CD4-positive, alpha-beta T cell treated with Interleukin-12 subunit alpha and Interleukin-12 subunit beta, for 1 hour (primary cell): ENCODE results near the gene RWDD4.
A peak's percentile ranks its signal among the peaks of the same experiment; 100 is the strongest.
"Not testable (repeated sequence)": the region's sequence is repeated elsewhere in the genome, so short reads cannot be mapped to it uniquely, and the experiment has no call there.

ENCODE experiments used
- DNase-seq: peaks from one replicate; pipeline ENCODE4 v3.0.0-alpha.2; 2020

RWDD4 gene

DNA sequence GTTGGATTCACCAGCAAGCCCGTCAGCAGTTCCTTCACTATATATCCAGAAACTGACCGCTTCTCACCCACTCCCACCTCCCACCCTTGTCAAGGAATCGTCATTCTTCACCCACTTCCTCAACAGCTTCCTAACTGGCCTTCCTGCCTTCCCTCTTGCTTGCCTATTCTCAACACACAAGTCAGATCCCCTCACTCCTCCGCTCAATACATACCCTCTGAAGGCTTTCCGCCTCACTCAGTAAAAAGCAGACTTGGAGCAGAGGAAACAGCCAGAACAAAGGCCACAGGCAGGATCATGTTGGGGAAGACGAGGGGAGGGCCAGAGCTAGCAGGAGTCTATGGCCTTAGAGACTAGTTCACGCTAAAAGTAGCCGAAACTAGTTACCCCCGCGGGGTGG lies 23.7 kb downstream of the RWDD4 start:
- no peak for DNase-seq

- DNase-seq, result no peak
These were observed 25.2 kb downstream of the RWDD4 start for GRCh38 chr4:183633476-183634400.

- no peak for DNase-seq
These were observed 26.3 kb downstream of the RWDD4 start for GRCh38 chr4:183632689-183633088.

DNA sequence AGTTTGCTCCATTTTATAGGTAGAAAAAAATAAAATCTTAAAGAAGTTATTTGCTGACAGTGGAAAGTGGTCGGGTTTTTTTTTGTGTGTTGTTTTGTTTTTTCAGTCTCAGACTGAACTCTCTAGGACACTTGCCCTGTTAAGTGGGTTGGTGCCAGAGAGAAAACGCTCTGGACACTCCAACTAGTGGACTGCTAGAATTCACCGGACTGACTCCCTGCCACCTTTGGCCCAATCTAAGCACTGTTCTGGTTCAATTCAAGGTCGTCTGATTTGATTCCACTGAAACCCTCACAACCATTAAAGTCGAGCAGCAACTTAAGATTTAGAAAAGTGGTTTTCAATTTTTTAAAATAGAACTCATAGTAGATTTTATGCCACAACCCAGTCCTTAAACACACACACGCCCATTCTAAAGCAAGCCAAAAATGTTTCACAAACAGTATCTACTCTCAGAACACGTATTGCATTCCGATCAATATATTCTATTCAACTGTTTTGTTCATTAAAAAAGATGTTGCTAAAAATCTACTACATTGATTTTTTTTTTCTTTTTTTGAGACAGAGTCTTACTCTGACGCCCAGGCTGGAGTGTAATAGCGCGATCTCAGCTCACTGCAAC lies 27.3 kb downstream of the RWDD4 start:
- DNase-seq, result no peak

DNA sequence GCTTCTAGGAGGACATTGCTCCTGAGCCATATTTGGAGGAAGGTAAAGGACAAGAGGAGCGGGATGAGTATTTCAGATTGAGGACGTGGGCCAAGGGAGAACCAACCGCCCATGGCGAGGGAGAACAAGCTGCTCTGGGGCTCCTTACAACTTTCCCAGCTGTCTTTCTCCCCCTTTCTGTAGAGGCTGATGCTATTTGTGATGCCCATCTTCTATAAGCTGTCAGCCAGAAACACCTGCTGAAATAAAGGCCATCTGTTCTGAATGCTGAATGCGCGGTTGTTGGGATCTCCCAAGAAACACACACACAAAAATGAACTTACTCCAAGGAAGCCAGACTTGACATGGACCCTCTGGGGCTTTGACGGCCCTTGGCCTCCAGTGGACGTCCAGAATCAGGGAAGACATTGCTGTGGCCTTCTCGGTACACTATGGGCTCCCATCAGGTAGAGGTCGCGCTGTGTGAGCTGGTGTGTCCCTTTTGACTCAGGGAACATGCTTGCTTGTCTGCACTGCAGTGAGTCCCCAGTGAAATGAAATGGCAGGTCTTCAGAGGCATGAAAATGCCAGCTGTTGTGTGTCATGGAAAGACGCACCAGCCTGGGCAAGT lies 30.9 kb downstream of the RWDD4 start:
- DNase-seq, result no peak

DNA sequence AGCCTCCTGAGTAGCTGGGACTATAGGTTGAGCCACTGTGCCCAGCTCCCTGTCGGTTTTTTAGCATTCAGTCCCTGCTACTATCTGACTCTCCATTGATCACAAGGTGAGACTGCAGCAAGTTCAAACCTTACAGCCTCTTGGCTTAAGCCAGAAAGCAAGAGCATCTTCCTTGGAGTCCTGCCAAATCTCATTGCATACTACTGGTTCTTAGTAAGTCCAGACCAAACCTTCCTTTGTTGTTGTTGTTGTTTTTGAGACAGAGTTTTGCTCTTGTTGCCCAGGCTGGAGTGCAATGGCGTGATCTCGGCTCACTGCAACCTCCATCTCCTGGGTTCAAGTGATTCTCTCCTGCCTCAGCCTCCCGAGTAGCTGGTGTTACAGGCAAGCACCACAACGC lies 31.7 kb downstream of the RWDD4 start:
- DNase-seq, result not testable (repeated sequence)

- no peak for DNase-seq
These were observed 32.8 kb downstream of the RWDD4 start for GRCh38 chr4:183626168-183626567.

GRCh38 chr4:183624548-183624947 lies 34.4 kb downstream of the RWDD4 start:
- DNase-seq, result no peak

DNA sequence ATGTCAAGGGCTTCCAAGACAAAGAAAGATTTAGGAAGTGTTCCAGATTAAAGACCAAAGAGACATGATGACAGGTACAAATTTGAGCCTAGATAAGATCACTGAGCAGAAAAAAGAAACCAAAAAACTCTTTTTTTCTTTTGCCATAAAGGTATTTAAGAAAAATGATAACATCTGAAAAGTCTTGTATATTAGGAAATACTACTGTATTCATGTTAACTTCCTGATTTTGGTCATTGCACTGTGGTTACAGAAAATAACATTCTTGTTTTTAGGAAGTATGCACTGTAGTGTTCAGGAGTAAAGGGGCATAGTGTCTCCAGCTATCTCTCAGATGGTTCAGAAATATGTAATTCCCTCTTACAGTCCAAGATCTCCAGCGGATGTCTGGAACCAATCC lies 37.1 kb downstream of the RWDD4 start:
- DNase-seq, result no peak

DNA sequence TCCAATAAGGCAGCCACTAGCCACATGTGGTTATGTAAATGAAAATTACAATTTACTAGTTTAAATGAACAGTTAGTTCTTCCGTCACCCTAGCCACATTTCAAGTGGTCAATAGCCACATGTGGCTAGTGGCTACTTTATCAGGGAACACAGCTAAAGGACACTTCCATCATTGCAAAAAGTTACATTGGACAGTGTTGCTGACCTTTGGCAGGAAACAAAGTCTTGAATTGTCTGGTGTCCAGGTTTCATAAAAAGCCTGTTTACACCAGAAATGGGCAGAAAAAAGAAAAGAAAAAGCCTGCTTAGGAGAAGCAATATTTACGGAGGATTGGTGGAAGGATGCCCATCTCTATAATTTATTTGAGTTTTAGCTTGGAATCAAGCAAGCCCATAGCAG lies 38.6 kb downstream of the RWDD4 start:
- DNase-seq, result no peak

- no peak for DNase-seq
These were observed 40.3 kb downstream of the RWDD4 start for GRCh38 chr4:183618681-183619080.

- no peak for DNase-seq
These were observed 41.9 kb downstream of the RWDD4 start for GRCh38 chr4:183617075-183617474.

- no peak for DNase-seq
These were observed 46.4 kb downstream of the RWDD4 start for GRCh38 chr4:183612329-183613250.

DNA sequence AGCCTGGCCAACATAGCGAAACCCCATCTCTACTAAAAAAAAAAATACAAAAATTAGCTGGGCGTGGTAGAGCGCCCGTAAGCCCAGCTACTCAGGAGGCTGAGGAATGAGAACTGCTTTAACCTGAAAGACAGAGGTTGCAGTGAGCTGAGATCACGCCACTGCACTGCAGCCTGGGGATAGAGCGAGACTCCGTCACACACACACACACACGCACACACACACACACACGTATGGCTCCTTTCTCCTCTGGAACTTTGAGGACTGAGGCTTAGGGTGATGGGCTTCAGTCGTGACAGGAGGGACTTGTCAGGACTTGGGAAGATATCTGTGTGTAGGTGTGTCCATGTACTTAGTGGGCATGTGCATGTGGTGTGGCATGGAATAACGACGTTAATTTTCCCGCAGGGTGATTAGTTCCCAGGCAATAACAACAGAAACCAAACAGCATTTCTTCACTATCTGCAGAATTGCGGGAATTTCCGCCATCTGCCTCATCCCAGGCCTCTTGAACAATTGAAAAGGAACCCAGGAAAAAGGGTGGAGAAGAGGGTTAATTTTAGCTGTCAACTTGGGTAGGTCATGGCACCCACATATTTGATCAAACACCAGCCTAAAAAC lies 47.7 kb downstream of the RWDD4 start:
- no peak for DNase-seq

- DNase-seq, result no peak
These were observed 48.4 kb downstream of the RWDD4 start for GRCh38 chr4:183610613-183611012.

GRCh38 chr4:183610033-183610432 lies 49.0 kb downstream of the RWDD4 start:
- DNase-seq, result no peak

DNA sequence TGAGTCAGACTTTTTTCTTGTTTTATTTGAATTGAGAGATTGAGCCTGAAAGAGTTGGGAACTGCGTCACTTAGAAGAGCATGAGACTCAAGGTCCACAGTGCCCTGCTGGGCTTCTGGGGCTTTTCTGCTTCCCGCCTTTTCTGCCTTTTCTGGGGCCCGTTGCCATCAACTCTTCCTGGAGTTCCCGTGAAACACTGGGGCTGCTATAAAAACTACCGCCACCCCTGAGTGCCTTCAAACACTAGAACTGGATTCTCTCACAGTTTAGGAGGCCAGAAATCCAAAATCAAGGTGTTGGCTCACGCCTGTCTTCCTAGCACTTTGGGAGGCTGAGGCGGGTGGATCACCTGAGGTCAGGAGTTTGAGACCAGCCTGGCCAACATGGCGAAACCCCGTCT lies 49.8 kb downstream of the RWDD4 start:
- no peak for DNase-seq

DNA sequence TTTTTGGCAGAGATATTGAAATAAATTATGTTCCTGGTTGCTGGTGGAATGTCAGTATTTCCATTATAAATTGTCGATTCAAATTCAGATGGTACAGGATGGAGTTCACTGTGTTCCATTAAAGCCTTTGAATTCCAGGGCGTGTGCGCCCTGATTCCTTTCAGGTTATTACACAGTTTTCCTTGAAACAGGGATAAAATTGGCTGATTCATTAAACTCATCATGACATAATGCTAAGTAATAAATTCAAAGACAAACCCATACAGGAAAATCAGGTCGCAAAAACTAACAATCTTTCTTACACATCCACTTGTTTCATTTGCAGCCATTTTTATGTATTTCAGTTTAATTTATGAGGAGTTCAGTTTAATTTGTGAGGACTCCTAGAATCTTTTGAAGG lies 51.1 kb downstream of the RWDD4 start:
- no peak for DNase-seq

DNA sequence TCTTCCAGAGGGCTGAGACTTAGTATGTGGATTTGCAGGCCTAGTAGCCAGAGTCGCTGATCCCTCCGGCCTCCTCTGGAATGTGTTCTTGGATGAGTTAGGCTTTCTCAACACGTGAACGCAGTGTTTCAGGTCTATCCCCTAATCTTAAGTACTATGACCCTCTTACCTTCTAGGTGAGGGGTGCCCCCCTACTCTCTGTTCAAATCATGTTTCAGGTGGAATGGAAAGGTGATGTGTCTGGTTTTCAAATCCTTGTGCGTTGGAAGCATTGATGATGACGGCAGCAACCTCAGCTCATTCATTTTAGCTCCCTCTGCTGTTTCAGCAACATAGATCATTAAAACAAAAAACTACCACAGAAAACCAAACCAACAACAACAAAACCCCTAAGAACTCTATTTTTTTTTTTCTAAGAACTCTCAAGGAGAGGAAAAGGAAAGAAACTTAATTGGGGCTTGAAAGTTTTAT lies 56.4 kb downstream of the RWDD4 start:
- DNase-seq, result no peak

GRCh38 chr4:183601381-183601780 lies 57.6 kb downstream of the RWDD4 start:
- DNase-seq, result no peak

GRCh38 chr4:183600189-183600685 lies 58.7 kb downstream of the RWDD4 start:
- peak; percentile 6 for DNase-seq

DNA sequence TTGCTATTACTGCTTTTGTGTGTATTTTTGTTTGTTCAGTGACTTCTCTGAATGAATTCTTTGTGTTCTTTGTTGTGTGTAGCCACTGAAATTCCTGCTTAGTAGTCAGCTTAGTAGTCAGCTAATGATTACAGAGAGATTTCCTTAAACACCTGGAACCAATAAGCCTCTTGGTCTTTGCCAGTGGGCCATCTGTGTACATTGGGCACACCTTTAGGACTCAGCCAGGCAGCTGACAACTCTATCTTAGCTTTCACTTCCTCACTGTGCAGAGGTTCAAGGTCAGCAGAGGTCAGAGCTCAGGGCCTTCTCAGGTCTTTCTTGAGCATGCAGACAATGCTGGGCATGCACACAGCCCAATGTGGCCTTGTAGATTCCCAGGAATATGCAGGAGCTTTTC lies 59.3 kb downstream of the RWDD4 start:
- DNase-seq, result no peak
